Liver (tissue), 3 donors: Measurements from ENCODE around the gene FXYD7.
"Not testable (repeated sequence)": the region's sequence is repeated elsewhere in the genome, so short reads cannot be mapped to it uniquely, and the experiment has no call there.

ENCODE experiments used
- CTCF ChIP-seq: fragments of 150-350 bp; IDR thresholded peaks from 2 replicates; pipeline ENCODE4 v1.5.1; 2017; ENCODE audit warnings: improper control_type of control experiment, low read depth, low read length; ENCODE audit not compliant: missing input control
- HNF4A ChIP-seq, 2 donors: conservative IDR thresholded peaks; 2 replicates each; pipeline ENCODE4 v1.6.1; 2016; ENCODE audit warnings: antibody characterized with exemption in 2 of 2, mild to moderate bottlenecking in 2 of 2
- JUND ChIP-seq, 2 donors: IDR thresholded peaks; 2 replicates each; pipeline ENCODE4 v1.6.1; 2016; ENCODE audit warnings: antibody characterized with exemption in 2 of 2
- MAX ChIP-seq: IDR thresholded peaks from 2 replicates; pipeline ENCODE4 v1.6.1; 2016; ENCODE audit warnings: antibody characterized with exemption
- SP1 ChIP-seq: IDR thresholded peaks from 2 replicates; pipeline ENCODE4 v1.6.1; 2018; ENCODE audit warnings: antibody characterized with exemption, mild to moderate bottlenecking
- TF ChIP-seq, protein P1 (sequence below): IDR thresholded peaks from 2 replicates; pipeline ENCODE4 v1.6.1; 2016; ENCODE audit warnings: antibody characterized with exemption
- TF ChIP-seq, protein P2 (sequence below): IDR thresholded peaks from 2 replicates; pipeline ENCODE4 v1.6.1; 2016; ENCODE audit warnings: antibody characterized with exemption, mild to moderate bottlenecking
- donor health status: healthy.
- donor health status: healthy.

DNA sequence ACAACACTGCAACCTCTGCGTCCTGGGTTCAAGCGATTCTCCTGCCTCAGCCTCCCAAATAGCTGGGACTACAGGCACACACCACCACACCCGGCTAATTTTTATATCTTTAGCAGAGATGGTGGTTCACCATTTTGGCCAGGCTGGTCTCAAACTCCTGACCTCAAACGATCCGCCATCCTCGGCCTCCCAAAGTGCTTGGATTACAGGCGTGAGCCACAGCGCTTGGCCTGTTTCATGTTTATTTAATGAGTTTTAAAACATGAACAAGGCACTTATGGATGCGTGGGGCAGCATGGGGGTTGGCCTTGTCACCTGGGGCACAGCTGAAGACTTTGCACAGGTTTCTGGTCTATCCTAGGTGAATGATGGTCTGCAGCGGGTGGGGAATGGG, 10.1 kb downstream of the FXYD7 start:
- TF ChIP-seq, protein P1, sequence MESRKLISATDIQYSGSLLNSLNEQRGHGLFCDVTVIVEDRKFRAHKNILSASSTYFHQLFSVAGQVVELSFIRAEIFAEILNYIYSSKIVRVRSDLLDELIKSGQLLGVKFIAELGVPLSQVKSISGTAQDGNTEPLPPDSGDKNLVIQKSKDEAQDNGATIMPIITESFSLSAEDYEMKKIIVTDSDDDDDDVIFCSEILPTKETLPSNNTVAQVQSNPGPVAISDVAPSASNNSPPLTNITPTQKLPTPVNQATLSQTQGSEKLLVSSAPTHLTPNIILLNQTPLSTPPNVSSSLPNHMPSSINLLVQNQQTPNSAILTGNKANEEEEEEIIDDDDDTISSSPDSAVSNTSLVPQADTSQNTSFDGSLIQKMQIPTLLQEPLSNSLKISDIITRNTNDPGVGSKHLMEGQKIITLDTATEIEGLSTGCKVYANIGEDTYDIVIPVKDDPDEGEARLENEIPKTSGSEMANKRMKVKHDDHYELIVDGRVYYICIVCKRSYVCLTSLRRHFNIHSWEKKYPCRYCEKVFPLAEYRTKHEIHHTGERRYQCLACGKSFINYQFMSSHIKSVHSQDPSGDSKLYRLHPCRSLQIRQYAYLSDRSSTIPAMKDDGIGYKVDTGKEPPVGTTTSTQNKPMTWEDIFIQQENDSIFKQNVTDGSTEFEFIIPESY, result not testable (repeated sequence)
- TF ChIP-seq CTCF; MAX; SP1; HNF4A (conservative IDR thresholded peaks at IDR 0.05); JUND (IDR thresholded peaks at IDR 0.05): not testable (repeated sequence)
- TF ChIP-seq, protein P2, sequence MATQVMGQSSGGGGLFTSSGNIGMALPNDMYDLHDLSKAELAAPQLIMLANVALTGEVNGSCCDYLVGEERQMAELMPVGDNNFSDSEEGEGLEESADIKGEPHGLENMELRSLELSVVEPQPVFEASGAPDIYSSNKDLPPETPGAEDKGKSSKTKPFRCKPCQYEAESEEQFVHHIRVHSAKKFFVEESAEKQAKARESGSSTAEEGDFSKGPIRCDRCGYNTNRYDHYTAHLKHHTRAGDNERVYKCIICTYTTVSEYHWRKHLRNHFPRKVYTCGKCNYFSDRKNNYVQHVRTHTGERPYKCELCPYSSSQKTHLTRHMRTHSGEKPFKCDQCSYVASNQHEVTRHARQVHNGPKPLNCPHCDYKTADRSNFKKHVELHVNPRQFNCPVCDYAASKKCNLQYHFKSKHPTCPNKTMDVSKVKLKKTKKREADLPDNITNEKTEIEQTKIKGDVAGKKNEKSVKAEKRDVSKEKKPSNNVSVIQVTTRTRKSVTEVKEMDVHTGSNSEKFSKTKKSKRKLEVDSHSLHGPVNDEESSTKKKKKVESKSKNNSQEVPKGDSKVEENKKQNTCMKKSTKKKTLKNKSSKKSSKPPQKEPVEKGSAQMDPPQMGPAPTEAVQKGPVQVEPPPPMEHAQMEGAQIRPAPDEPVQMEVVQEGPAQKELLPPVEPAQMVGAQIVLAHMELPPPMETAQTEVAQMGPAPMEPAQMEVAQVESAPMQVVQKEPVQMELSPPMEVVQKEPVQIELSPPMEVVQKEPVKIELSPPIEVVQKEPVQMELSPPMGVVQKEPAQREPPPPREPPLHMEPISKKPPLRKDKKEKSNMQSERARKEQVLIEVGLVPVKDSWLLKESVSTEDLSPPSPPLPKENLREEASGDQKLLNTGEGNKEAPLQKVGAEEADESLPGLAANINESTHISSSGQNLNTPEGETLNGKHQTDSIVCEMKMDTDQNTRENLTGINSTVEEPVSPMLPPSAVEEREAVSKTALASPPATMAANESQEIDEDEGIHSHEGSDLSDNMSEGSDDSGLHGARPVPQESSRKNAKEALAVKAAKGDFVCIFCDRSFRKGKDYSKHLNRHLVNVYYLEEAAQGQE, result not testable (repeated sequence)
